Coronary artery (tissue), 2 donors: ENCODE measurements around the gene FAF2.

Experiments
- DNase-seq: peaks from one replicate; pipeline ENCODE4 v3.0.0-alpha.2; 2017; ENCODE audit warnings: low spot score
- H3K27ac ChIP-seq, 2 donors: fragments of 200-600 bp; sonication (generic); one replicate each; pipeline ENCODE4 v1.5.1; 2016 to 2019
- H3K4me3 ChIP-seq: fragments of 200-600 bp; sonication (generic); 2 replicates; pipeline ENCODE4 v1.5.1; 2016; ENCODE audit warnings: mild to moderate bottlenecking, moderate library complexity
- CTCF ChIP-seq: fragments of 200-600 bp; sonication (generic); IDR thresholded peaks from one replicate; pipeline ENCODE4 v1.5.1; 2019; ENCODE audit warnings: antibody characterized with exemption

FAF2 gene

GRCh38 chr5:176515396-176515795 lies 67.2 kb downstream of the FAF2 start:
- TF ChIP-seq CTCF, result no peak
- Histone ChIP-seq H3K27ac (no peak overlapping the region), H3K4me3 (no peak overlapping the region)
- no peak for DNase-seq

GRCh38 chr5:176517053-176517661 lies 69.0 kb downstream of the FAF2 start:
- no peak overlapping the region for H3K4me3 ChIP-seq

GRCh38 chr5:176519810-176520720 lies 71.9 kb downstream of the FAF2 start:
- no peak overlapping the region for H3K27ac ChIP-seq
- no peak overlapping the region for H3K4me3 ChIP-seq
- DNase-seq, result no peak
- TF ChIP-seq CTCF, result no peak

More at GRCh38 chr5:176517053-176517661, 69.0 kb downstream of the FAF2 start:
- DNase-seq, result no peak
- no peak for TF ChIP-seq CTCF
- no peak overlapping the region for H3K27ac ChIP-seq

GRCh38 chr5:176521286-176521685 lies 73.1 kb downstream of the FAF2 start:
- no peak for DNase-seq
- Histone ChIP-seq H3K4me3 (no peak overlapping the region), H3K27ac (no peak overlapping the region)
- TF ChIP-seq CTCF, result no peak

GRCh38 chr5:176521699-176522263 lies 73.6 kb downstream of the FAF2 start:
- no peak for DNase-seq
- Histone ChIP-seq H3K4me3 (no peak overlapping the region), H3K27ac (no peak overlapping the region)
- TF ChIP-seq CTCF, result no peak

- Histone ChIP-seq H3K27ac (no peak overlapping the region), H3K4me3 (no peak overlapping the region)
- DNase-seq, result no peak
- TF ChIP-seq CTCF, result no peak
Measured at GRCh38 chr5:176524138-176524537, 76.0 kb downstream of the FAF2 start.
